ENCODE results near the gene PLET1. TPM values are rescaled to one million over a fixed set of nuclear protein-coding genes. Genes with fewer than 3 reads are reported as not detected.

Gene PLET1
- total and polyA plus RNA-seq, 2 of the 8 experiments (the other 6 are each of a cell fraction or from before 2014, with no cell fraction given): not detected

GRCh38 chr11:112308651-112309050 lies 48.0 kb upstream of the PLET1 start (continued):
- TF ChIP-seq POLR2AphosphoS5 (IDR thresholded peaks at IDR 0.05; ENCODE audit: low read depth, low read length) (no peak), NRF1 (IDR thresholded peaks at IDR 0.05; ENCODE audit: low read depth, low read length) (no peak), TAF1 (IDR thresholded peaks at IDR 0.05; ENCODE audit: low read depth, low read length) (no peak), JUN (IDR thresholded peaks at IDR 0.05; ENCODE audit: low read depth, low read length) (no peak)
